GM10248 (cell line): Measurements from ENCODE around the gene KRT17.

Experiments
- CTCF ChIA-PET: fragments of 300-600 bp; sonication (Branson Sonifier 250); formaldehyde crosslinking; extraction: SDS; loops from one replicate; lab custom pipeline; 2021; ENCODE audit warnings: antibody characterized with exemption; lab: Yijun Ruan, JAX
- POLR2A ChIA-PET: fragments of 350-650 bp; sonication (Branson Sonifier 250); formaldehyde crosslinking; extraction: SDS; loops from one replicate; lab custom pipeline; 2020; ENCODE audit warnings: antibody characterized with exemption; lab: Yijun Ruan, JAX
- DNase-seq: peaks from one replicate; pipeline ENCODE4 v3.0.0; 2012; ENCODE audit errors: extremely low spot score
- TF ChIP-seq, protein P1 (sequence below): IDR thresholded peaks from 2 replicates; pipeline ENCODE4 v1.5.1; 2012; ENCODE audit warnings: mild to moderate bottlenecking, low read depth; ENCODE audit errors: extremely low read depth, missing control alignments, control extremely low read depth

KRT17 gene

DNA sequence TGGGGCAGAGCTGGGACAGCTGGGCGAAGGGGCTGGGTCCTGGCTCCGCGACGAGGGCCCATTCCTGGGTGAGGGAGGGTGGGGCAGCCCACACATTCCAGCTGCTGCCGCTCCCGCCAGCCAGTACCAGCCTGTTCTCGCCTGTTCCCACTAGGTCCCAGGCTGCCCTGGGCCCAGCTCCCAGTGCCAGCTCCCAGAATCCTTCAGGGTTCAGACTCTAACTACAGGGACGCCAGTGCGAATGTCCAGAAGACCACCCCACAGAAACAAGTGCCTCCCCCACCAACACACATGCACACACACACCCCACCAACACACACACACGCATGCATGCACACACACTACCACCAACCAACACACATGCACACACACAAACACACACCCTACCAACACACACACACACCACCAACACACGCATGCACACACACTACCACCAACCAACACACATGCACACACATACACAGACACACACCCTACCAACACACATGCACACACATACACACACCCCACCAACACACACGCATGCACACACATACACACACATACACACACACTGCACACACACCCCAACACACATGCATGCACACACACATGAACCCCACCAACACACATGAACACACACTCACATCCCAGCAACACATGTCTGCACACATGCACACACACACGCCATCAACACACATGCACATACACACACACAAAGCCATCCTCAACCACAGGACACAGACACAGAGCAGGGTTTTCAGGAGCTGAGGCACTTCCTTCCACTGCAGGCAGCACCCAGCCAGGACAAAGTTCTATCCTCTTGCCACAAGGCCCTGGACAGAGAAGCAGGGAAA is 27.5 kb upstream of the KRT17 start:
- POLR2A ChIA-PET: no interaction called here
- TF ChIP-seq, protein P1, sequence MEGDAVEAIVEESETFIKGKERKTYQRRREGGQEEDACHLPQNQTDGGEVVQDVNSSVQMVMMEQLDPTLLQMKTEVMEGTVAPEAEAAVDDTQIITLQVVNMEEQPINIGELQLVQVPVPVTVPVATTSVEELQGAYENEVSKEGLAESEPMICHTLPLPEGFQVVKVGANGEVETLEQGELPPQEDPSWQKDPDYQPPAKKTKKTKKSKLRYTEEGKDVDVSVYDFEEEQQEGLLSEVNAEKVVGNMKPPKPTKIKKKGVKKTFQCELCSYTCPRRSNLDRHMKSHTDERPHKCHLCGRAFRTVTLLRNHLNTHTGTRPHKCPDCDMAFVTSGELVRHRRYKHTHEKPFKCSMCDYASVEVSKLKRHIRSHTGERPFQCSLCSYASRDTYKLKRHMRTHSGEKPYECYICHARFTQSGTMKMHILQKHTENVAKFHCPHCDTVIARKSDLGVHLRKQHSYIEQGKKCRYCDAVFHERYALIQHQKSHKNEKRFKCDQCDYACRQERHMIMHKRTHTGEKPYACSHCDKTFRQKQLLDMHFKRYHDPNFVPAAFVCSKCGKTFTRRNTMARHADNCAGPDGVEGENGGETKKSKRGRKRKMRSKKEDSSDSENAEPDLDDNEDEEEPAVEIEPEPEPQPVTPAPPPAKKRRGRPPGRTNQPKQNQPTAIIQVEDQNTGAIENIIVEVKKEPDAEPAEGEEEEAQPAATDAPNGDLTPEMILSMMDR: no peak
- DNase-seq: no peak
- CTCF ChIA-PET: interaction anchor here (3.5 to 16.1 kb wide), 3 partner anchors 13 to 102 kb away, joined by 26 to 533 read pairs (median 107); no protein-coding TSS in a partner anchor

DNA sequence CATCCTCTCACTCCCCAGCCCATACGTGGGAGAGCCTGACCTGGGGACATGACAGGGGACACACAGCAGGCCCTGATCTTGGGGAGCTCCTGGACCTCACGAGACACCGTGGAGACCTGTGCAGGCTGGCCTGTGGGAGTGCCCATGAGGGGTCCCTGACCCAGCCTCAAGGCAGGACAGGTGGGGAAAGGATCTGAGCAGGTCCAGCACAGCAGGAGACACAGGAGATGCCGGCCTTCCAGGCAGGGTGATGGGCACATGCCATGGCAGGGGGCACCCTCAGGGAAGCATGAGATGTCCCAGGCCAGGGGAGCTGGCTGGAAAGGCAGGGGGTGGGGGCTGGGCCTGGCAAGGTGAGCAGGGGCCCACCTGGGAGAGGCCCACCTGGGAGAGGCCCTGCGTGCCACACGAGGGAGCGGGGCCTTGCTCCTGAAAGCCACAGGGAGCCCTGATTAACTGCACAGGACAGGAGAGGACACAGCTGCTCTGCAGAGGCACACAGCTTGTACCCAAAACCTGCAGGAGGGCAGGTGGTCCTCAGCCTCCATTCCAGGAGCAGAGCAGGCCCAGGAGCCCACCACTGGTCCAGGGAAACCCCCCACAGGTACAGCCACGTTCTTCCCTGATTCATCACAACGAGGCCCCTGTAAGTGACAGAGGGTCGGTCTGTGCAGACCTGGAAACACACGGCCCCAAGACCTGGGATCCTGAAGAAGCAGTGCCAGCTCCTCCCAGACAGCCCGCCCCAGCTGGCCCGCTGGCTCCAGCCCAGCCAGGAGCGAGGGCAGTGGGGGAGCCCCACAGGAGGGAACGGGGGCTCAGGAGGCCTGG is 26.6 kb upstream of the KRT17 start:
- CTCF ChIA-PET: interaction anchor here (1.2 to 16.1 kb wide), 4 partner anchors 14 to 1003 kb away, joined by 3 to 533 read pairs (median 69); partner anchors contain the start of gene SMARCE1
- POLR2A ChIA-PET: no interaction called here
- TF ChIP-seq, protein P1: no peak
- no peak for DNase-seq

DNA sequence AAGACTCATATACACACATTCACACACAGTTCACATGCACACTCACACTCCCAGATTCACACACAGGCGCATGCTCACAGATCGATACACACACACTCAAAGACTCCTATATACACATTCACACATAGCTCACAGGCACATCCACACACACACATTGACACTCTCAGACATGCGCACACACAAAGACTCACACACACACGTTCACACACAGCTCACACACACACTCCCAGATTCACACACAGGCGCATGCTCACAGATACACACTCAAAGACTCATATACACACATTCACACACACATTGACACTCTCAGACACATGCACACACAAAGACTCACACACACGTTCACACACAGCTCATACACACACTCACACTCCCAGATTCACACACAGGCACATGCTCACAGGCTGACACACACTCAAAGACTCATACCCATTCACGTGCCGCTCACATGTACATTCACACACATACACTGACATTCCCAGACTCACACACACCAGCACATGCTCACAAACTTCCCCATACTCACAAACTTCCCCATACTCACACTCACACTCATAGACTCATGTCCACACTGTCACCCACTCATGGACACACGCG is 25.6 kb upstream of the KRT17 start:
- CTCF ChIA-PET: interaction anchor here (1.0 to 16.1 kb wide), 12 partner anchors 10 to 1002 kb away, joined by 3 to 533 read pairs (median 11); partner anchors contain the start of gene SMARCE1
- no peak for DNase-seq
- POLR2A ChIA-PET: no interaction called here
- TF ChIP-seq, protein P1: no peak

DNA sequence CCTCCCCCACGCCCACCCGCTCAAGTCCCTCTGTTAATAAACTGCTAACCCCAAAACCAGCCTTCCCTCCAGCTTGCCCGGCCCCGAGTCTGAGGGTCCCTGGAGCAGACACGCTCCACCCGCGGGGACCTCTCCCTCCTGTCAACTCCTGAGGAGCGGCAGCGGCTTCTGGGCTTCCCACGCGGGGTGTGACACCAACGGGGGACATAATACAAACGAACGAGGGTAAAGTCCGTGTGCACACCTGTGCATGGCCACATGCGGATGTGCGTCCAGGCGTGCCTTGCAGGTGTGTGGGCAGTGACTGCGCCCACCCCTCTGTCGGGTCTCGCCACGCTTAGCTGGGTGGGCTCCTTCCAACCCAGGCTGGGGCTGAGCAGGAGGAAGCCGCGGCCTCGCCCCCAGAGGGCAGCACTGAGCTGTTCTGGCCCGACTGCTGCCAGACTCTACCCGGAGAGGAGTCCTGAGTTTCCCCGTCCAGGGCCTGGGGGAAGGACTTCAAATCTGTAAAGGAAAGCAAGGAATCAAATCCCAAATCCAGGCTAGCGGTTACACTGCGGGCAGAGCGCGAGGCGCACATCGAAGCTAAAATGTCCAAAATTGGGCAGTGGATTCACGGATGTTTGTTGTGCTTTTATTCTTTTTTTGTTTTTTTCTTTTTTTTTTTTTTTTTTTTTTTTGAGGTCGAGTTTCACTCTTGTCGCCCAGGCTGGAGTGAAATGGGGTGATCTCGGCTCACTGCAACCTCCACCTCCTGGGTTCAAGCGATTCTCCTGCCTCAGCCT is 24.2 kb upstream of the KRT17 start:
- DNase-seq: peak; percentile 89
- ChIA-PET CTCF (interaction anchor here (0.6 to 16.1 kb wide), 75 partner anchors 8 to 1297 kb away, joined by 3 to 533 read pairs (median 4); partner anchors contain the start of genes KRT12, KRT14 and KRT20), POLR2A (no interaction called here)
- TF ChIP-seq, protein P1: peak; percentile 87

DNA sequence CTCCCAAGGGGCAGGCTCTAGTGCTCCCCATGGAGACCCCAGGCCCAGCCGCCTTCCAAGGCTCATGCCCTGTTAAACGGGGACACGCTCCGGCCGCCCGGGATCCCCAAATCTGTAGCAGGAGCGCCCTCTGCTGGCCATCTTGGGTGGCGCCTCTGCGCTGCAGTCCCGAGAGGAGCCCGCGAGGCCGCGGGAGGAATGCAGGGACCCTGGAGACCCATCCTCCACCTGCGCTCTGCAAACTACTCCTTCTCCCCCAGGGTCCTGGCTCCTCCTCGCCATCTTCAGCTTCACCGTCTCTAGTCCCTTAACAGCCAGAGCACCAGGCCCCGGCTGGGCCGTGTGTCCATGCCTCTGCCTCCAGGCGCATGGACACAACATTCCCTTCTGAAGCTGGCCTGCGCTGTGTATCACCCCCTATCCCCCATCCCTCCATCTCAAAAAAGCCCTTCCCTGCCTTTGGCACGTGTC is 23.6 kb upstream of the KRT17 start:
- TF ChIP-seq, protein P1: peak; percentile 98
- ChIA-PET CTCF (interaction anchor here (0.7 to 16.1 kb wide), 66 partner anchors 8 to 1297 kb away, joined by 3 to 533 read pairs (median 4); partner anchors contain the start of genes KRT12, KRT14 and KRT20), POLR2A (no interaction called here)
- peak; percentile 91 for DNase-seq
